IMR-90 (cell line): ENCODE results near the gene FXYD3. TPM values are rescaled to one million over a fixed set of nuclear protein-coding genes. Genes with fewer than 3 reads are reported as not detected.

Experiments used
- ATAC-seq: fragments of 200-7000 bp; cut with Tn5 transposase; 2 replicates; pipeline ENCODE4 v1.9.1; 2020; ENCODE audit warnings: low read depth, mild to moderate bottlenecking, moderate library complexity
- BruUV-seq: library from RNA; stranded (reverse); fragments of 400-500 nt; replicated peaks from 2 replicates; lab custom pipeline; 2021; lab: Mats Ljungman, UMichigan
- CTCF ChIA-PET: fragments of 300-600 bp; formaldehyde crosslinking; extraction: SDS; loops from one replicate; lab custom pipeline; 2021; ENCODE audit warnings: antibody characterized with exemption; lab: Yijun Ruan, JAX
- POLR2A ChIA-PET: fragments of 300-600 bp; sonication (Branson Sonifier 250); formaldehyde crosslinking; loops from one replicate; lab custom pipeline; 2022; ENCODE audit warnings: antibody characterized with exemption; ENCODE audit not compliant: unreplicated experiment; lab: Charles Lee
- DNase-seq: peaks from one replicate; pipeline ENCODE4 v3.0.0; 2013
- H2AFZ ChIP-seq: replicated peaks from 2 replicates; pipeline ENCODE3; 2013; ENCODE audit warnings: low read length, mild to moderate bottlenecking; ENCODE audit not compliant: poor library complexity
- H2AK5ac ChIP-seq: 2 replicates; pipeline ENCODE4 v1.6.1; 2013; ENCODE audit warnings: low read depth, low read length, inconsistent platforms
- H2AK9ac ChIP-seq: replicated peaks from 2 replicates; pipeline ENCODE3; 2013; ENCODE audit warnings: mild to moderate bottlenecking, low read depth, low read length, moderate library complexity; ENCODE audit not compliant: poor library complexity
- H2BK120ac ChIP-seq: 2 replicates; pipeline ENCODE4 v1.6.1; 2013; ENCODE audit warnings: low read depth, low read length, inconsistent platforms
- H2BK15ac ChIP-seq: 3 replicates; pipeline ENCODE4 v1.6.1; 2013; ENCODE audit warnings: low read depth, low read length, inconsistent platforms
- H2BK20ac ChIP-seq: 2 replicates; pipeline ENCODE4 v1.6.1; 2013; ENCODE audit warnings: low read depth, mild to moderate bottlenecking, inconsistent platforms, low read length, moderate library complexity
- H2BK5ac ChIP-seq: 2 replicates; pipeline ENCODE4 v1.6.1; 2013; ENCODE audit warnings: mild to moderate bottlenecking, low read depth, low read length, inconsistent platforms; ENCODE audit not compliant: poor library complexity, severe bottlenecking
- H3K14ac ChIP-seq: replicated peaks from 2 replicates; pipeline ENCODE4 v1.6.1; 2013; ENCODE audit warnings: low read depth, low read length, inconsistent platforms
- H3K18ac ChIP-seq: 2 replicates; pipeline ENCODE4 v1.6.1; 2013; ENCODE audit warnings: low read depth, low read length, control low read depth
- H3K23ac ChIP-seq: 2 replicates; pipeline ENCODE4 v1.6.1; 2013; ENCODE audit warnings: low read depth, low read length, inconsistent platforms
- H3K27ac ChIP-seq: 2 replicates; pipeline ENCODE4 v1.5.1; 2013; ENCODE audit warnings: mild to moderate bottlenecking, control low read depth, low read length; ENCODE audit not compliant: insufficient read depth
- H3K27me3 ChIP-seq: 2 replicates; pipeline ENCODE4 v1.6.1; 2013; ENCODE audit warnings: low read length; ENCODE audit not compliant: control insufficient read depth, insufficient read depth
- H3K36me3 ChIP-seq: 2 replicates; pipeline ENCODE4 v1.6.1; 2013; ENCODE audit warnings: low read length, mixed read lengths; ENCODE audit not compliant: control insufficient read depth, insufficient read depth
- H3K4ac ChIP-seq: 2 replicates; pipeline ENCODE4 v1.6.1; 2013; ENCODE audit warnings: low read depth, low read length, inconsistent platforms
- H3K4me1 ChIP-seq: 2 replicates; pipeline ENCODE4 v1.6.1; 2013; ENCODE audit warnings: low read length, mixed read lengths; ENCODE audit not compliant: control insufficient read depth, insufficient read depth
- H3K4me2 ChIP-seq: 2 replicates; pipeline ENCODE4 v1.6.1; 2013; ENCODE audit warnings: low read depth, mild to moderate bottlenecking, control low read depth, low read length, moderate library complexity
- H3K4me3 ChIP-seq: 2 replicates; pipeline ENCODE4 v1.5.1; 2013; ENCODE audit warnings: low read depth, mild to moderate bottlenecking, control low read depth, low read length, moderate library complexity; ENCODE audit not compliant: insufficient read depth
- H3K56ac ChIP-seq: 2 replicates; pipeline ENCODE4 v1.6.1; 2013; ENCODE audit warnings: low read length, inconsistent platforms; ENCODE audit not compliant: insufficient read depth; ENCODE audit errors: extremely low read depth
- H3K79me1 ChIP-seq, 2 experiments: 2 replicates each; pipeline ENCODE4 v1.6.1; 2013; ENCODE audit warnings: low read length in 2 of 2, inconsistent platforms in 1 of 2, low read depth in 1 of 2
- H3K9ac ChIP-seq: 2 replicates; pipeline ENCODE4 v1.6.1; 2013; ENCODE audit warnings: low read depth, low read length, control low read depth
- H3K9me1 ChIP-seq: 2 replicates; pipeline ENCODE4 v1.6.1; 2013; ENCODE audit warnings: low read length, inconsistent platforms; ENCODE audit not compliant: insufficient read depth
- H3K9me3 ChIP-seq: 2 replicates; pipeline ENCODE4 v1.6.1; 2013; ENCODE audit warnings: low read length; ENCODE audit not compliant: control insufficient read depth, insufficient read depth
- H4K20me1 ChIP-seq: 2 replicates; pipeline ENCODE4 v1.6.1; 2013; ENCODE audit warnings: low read length, inconsistent platforms; ENCODE audit not compliant: insufficient read depth
- H4K5ac ChIP-seq: 2 replicates; pipeline ENCODE4 v1.6.1; 2013; ENCODE audit warnings: mild to moderate bottlenecking, low read depth, low read length, control low read depth
- H4K8ac ChIP-seq, 2 experiments: 2 replicates each; pipeline ENCODE4 v1.6.1; 2013; ENCODE audit warnings: low read depth in 2 of 2, low read length in 2 of 2, control low read depth in 1 of 2, inconsistent platforms in 1 of 2
- H4K91ac ChIP-seq: 2 replicates; pipeline ENCODE4 v1.6.1; 2013; ENCODE audit warnings: low read depth, low read length, inconsistent platforms; ENCODE audit not compliant: insufficient read depth
- BHLHE40 ChIP-seq: fragments of 150-350 bp; IDR thresholded peaks from 2 replicates; pipeline ENCODE4 v1.6.1; 2016; ENCODE audit warnings: mild to moderate bottlenecking, low read depth, low read length
- CEBPB ChIP-seq: IDR thresholded peaks from 2 replicates; pipeline ENCODE4 v1.6.1; 2012; ENCODE audit warnings: low read depth, low read length, improper control_type of control experiment
- CHD1 ChIP-seq: IDR thresholded peaks from 2 replicates; pipeline ENCODE4 v1.6.1; 2012; ENCODE audit warnings: low read depth, low read length, improper control_type of control experiment
- CTCF ChIP-seq: conservative IDR thresholded peaks from 2 replicates; pipeline ENCODE4 v1.5.1; 2012; ENCODE audit warnings: mild to moderate bottlenecking, low read depth, low read length, improper control_type of control experiment
- FOS ChIP-seq: fragments of 150-350 bp; IDR thresholded peaks from 2 replicates; pipeline ENCODE4 v1.6.1; 2016; ENCODE audit warnings: low read depth, low read length
- MAFK ChIP-seq: IDR thresholded peaks from 2 replicates; pipeline ENCODE4 v1.6.1; 2012; ENCODE audit warnings: low read depth, low read length, improper control_type of control experiment
- NFE2L2 ChIP-seq: fragments of 150-350 bp; IDR thresholded peaks from 2 replicates; pipeline ENCODE4 v1.6.1; 2016; ENCODE audit warnings: low read depth, mild to moderate bottlenecking, low read length
- RAD21 ChIP-seq: IDR thresholded peaks from 2 replicates; pipeline ENCODE4 v1.6.1; 2012; ENCODE audit warnings: low read length, improper control_type of control experiment
- RCOR1 ChIP-seq: IDR thresholded peaks from 2 replicates; pipeline ENCODE4 v1.6.1; 2012; ENCODE audit warnings: mild to moderate bottlenecking, low read length, improper control_type of control experiment; ENCODE audit not compliant: insufficient replicate concordance
- RFX5 ChIP-seq: IDR thresholded peaks from 2 replicates; pipeline ENCODE4 v1.8.0; 2012; ENCODE audit warnings: low read depth, mild to moderate bottlenecking, low read length, moderate library complexity
- SMC3 ChIP-seq: fragments of 150-350 bp; IDR thresholded peaks from 2 replicates; pipeline ENCODE4 v1.6.1; 2016; ENCODE audit warnings: low read depth, mild to moderate bottlenecking, antibody characterized with exemption, low read length, moderate library complexity
- WGBS, 2 experiments: methylation state at CpG; one replicate each; pipeline versions ENCODE4 v1.1.5 to v1.1.7; 2013; ENCODE audit warnings: missing lambda C conversion rate in 2 of 2; ENCODE audit not compliant: insufficient read length in 1 of 2; ENCODE audit errors: extremely low coverage in 2 of 2; 5-methylcytosine and 5-hydroxymethylcytosine counted together
- dilution Hi-C: fragments of 300-500 bp; cut with HindIII; formaldehyde crosslinking; loops from one replicate; pipeline ENCODE4 v1.14.3; 2018; ENCODE audit warnings: low sequenced_read_pairs; ENCODE audit not compliant: unreplicated experiment
- in situ Hi-C: fragments of 300-500 bp; cut with MboI; formaldehyde crosslinking; loops from 3 replicates; pipeline ENCODE4 v1.14.3; 2019; ENCODE audit warnings: low sequenced_read_pairs, inconsistent platforms, mixed read lengths
- intact Hi-C: fragments of 100-400 bp; cut with micrococcal nuclease; formaldehyde crosslinking; loops from 2 replicates; pipeline ENCODE4 v1.10.0; 2022
- polyA plus RNA-seq, 3 experiments: library from polyadenylated mRNA; depleted of rRNA; stranded (reverse); fragments of >200 nt; gene quantifications; 2 replicates each; pipeline ENCODE4 v1.2.3, GENCODE V29; 2012; ENCODE audit warnings: low replicate concordance in 1 of 3
- total RNA-seq: library from RNA; depleted of rRNA; stranded (reverse); fragments of >200 nt; gene quantifications from 2 replicates; pipeline ENCODE4 v1.2.3, GENCODE V29; 2012
- TF ChIP-seq, protein P1 (sequence below): fragments of 150-350 bp; IDR thresholded peaks from 2 replicates; pipeline ENCODE4 v1.6.1; 2017; ENCODE audit warnings: mild to moderate bottlenecking, antibody characterized with exemption, low read length, low read depth

The FXYD3 gene
- total and polyA plus RNA-seq, 2 of the 4 experiments (the other 2 are of a cell fraction), result not detected

GRCh38 chr19:35112995-35113688 is 2.5 kb upstream of the FXYD3 start:
- POLR2A ChIA-PET, result no interaction called here
- no peak overlapping the region for H3K56ac ChIP-seq
- no peaks in the 10 kb centered on the region for H3K4me1 ChIP-seq
- no peak overlapping the region for H3K23ac ChIP-seq
- H3K4me3 ChIP-seq, result no peak overlapping the region
- WGBS, 2 experiments, result 88% methylated on average over 4 of the region's 15 CpGs; no CpG with 5 or more reads in 1 of the 2 experiments
- H2BK120ac ChIP-seq, result no peak overlapping the region
- dilution Hi-C loops, result no loop called here
- H4K91ac ChIP-seq, result no peak overlapping the region
- no peak overlapping the region for H2BK20ac ChIP-seq
- H4K5ac ChIP-seq, result no peak overlapping the region
- no peak overlapping the region for H3K14ac ChIP-seq
- CTCF ChIA-PET, result no interaction called here
- no peak overlapping the region for H2AK5ac ChIP-seq
- in situ Hi-C loops, result no loop called here
- no peaks in the 10 kb centered on the region for H3K36me3 ChIP-seq
- H4K8ac ChIP-seq, result no peak overlapping the region
- no peaks in the 10 kb centered on the region for H3K9me1 ChIP-seq
- H2AK9ac ChIP-seq, result no peak overlapping the region
- H3K9me3 ChIP-seq, result no peaks in the 10 kb centered on the region
- DNase-seq (no peak), ATAC-seq (no peak)
- TF ChIP-seq BHLHE40 (no peak), CEBPB (no peak), MAFK (no peak), CHD1 (no peak), SMC3 (no peak), RAD21 (no peak), CTCF (no peak), NFE2L2 (no peak), RFX5 (no peak), RCOR1 (no peak), FOS (no peak)
- TF ChIP-seq, protein P1, sequence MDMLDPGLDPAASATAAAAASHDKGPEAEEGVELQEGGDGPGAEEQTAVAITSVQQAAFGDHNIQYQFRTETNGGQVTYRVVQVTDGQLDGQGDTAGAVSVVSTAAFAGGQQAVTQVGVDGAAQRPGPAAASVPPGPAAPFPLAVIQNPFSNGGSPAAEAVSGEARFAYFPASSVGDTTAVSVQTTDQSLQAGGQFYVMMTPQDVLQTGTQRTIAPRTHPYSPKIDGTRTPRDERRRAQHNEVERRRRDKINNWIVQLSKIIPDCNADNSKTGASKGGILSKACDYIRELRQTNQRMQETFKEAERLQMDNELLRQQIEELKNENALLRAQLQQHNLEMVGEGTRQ, result no peak
- no peak overlapping the region for H3K27ac ChIP-seq
- intact Hi-C loops, result no loop called here
- no peaks in the 10 kb centered on the region for H3K79me1 ChIP-seq
- H3K9ac ChIP-seq, result no peak overlapping the region
- no peak overlapping the region for H2BK15ac ChIP-seq
- H4K20me1 ChIP-seq, result no peaks in the 10 kb centered on the region
- no peak overlapping the region for H2AFZ ChIP-seq
- H2BK5ac ChIP-seq, result no peak overlapping the region
- H3K27me3 ChIP-seq, result peaks cover 26% of the 10 kb centered on the region
- no TSS peak for BruUV-seq
- H3K4ac ChIP-seq, result no peak overlapping the region
- H3K18ac ChIP-seq, result no peak overlapping the region
- no peak overlapping the region for H3K4me2 ChIP-seq
